Measurements from ENCODE around the gene PLEKHO1. TPM values are rescaled to one million over a fixed set of nuclear protein-coding genes. Genes with fewer than 3 reads are reported as not detected.
A peak's percentile ranks its signal among the peaks of the same experiment; 100 is the strongest.
"Not testable (repeated sequence)": the region's sequence is repeated elsewhere in the genome, so short reads cannot be mapped to it uniquely, and the experiment has no call there.

Gene PLEKHO1
- polyA plus RNA-seq, 1 donor from 2014 or later = 213 TPM

GRCh38 chr1:150185481-150185880, 35.8 kb downstream of the PLEKHO1 start:
- no peaks in the 10 kb centered on the region for H3K79me2 ChIP-seq (replicated peaks; ENCODE audit: insufficient read depth, low read length)
- H3F3A ChIP-seq (ENCODE audit: insufficient read depth, low read length, poor library complexity, severe bottlenecking) = no peaks in the 10 kb centered on the region
- H3K36me3 ChIP-seq (ENCODE audit: insufficient read depth, low read length) = no peaks in the 10 kb centered on the region
- H3K9ac ChIP-seq (ENCODE audit: low read length) = no peak overlapping the region
- TF ChIP-seq MXI1 (conservative IDR thresholded peaks at IDR 0.05; ENCODE audit: poor library complexity, severe bottlenecking) (no peak), SMC3 (conservative IDR thresholded peaks at IDR 0.05; ENCODE audit: poor library complexity) (no peak), REST (IDR thresholded peaks at IDR 0.05; ENCODE audit: borderline replicate concordance) (no peak), EP300 (conservative IDR thresholded peaks at IDR 0.05; ENCODE audit: poor library complexity, severe bottlenecking) (no peak), EZH2 (IDR thresholded peaks at IDR 0.05; ENCODE audit: borderline replicate concordance, insufficient read depth, low read length, poor library complexity, severe bottlenecking) (no peak), CTCF (IDR thresholded peaks at IDR 0.05; ENCODE audit: poor library complexity, severe bottlenecking) (no peak), POLR2AphosphoS5 (IDR thresholded peaks at IDR 0.05) (no peak)
- H3K4me3 ChIP-seq (ENCODE audit: low read length) = no peak overlapping the region
- no peak overlapping the region for H3K4me2 ChIP-seq (ENCODE audit: low read length)
- H3K9me3 ChIP-seq (ENCODE audit: low read length) = no peaks in the 10 kb centered on the region
- no peaks in the 10 kb centered on the region for H4K20me1 ChIP-seq (ENCODE audit: insufficient read depth)
- no peak overlapping the region for H3K27ac ChIP-seq (ENCODE audit: low read length)
- no peaks in the 10 kb centered on the region for H3K9me2 ChIP-seq (ENCODE audit: insufficient read depth, low read length)
- H3K27me3 ChIP-seq (ENCODE audit: insufficient read depth, low read depth, low read length) = no peaks in the 10 kb centered on the region
- no peak overlapping the region for H2AFZ ChIP-seq (ENCODE audit: low read depth, low read length)

- not testable (repeated sequence) for H3K79me2 ChIP-seq (replicated peaks; ENCODE audit: insufficient read depth, low read length); H3K36me3 ChIP-seq (ENCODE audit: insufficient read depth, low read length); H4K20me1 ChIP-seq (ENCODE audit: insufficient read depth); H3K27ac ChIP-seq (ENCODE audit: low read length); H3K4me2 ChIP-seq (ENCODE audit: low read length); H3K9me3 ChIP-seq (ENCODE audit: low read length); H3K27me3 ChIP-seq (ENCODE audit: insufficient read depth, low read depth, low read length); H3K4me3 ChIP-seq (ENCODE audit: low read length); H3F3A ChIP-seq (ENCODE audit: insufficient read depth, low read length, poor library complexity, severe bottlenecking); H2AFZ ChIP-seq (ENCODE audit: low read depth, low read length); H3K9ac ChIP-seq (ENCODE audit: low read length); H3K9me2 ChIP-seq (ENCODE audit: insufficient read depth, low read length)
These were observed 36.7 kb downstream of the PLEKHO1 start for GRCh38 chr1:150186438-150186788.

- no peak overlapping the region for H2AFZ ChIP-seq (ENCODE audit: low read depth, low read length)
- no peak overlapping the region for H3K4me2 ChIP-seq (ENCODE audit: low read length)
- no peaks in the 10 kb centered on the region for H3K9me3 ChIP-seq (ENCODE audit: low read length)
- no peaks in the 10 kb centered on the region for H4K20me1 ChIP-seq (ENCODE audit: insufficient read depth)
- no peaks in the 10 kb centered on the region for H3K9me2 ChIP-seq (ENCODE audit: insufficient read depth, low read length)
- H3K4me3 ChIP-seq (ENCODE audit: low read length) = no peak overlapping the region
- H3K9ac ChIP-seq (ENCODE audit: low read length) = no peak overlapping the region
- H3K36me3 ChIP-seq (ENCODE audit: insufficient read depth, low read length) = no peaks in the 10 kb centered on the region
- no peaks in the 10 kb centered on the region for H3F3A ChIP-seq (ENCODE audit: insufficient read depth, low read length, poor library complexity, severe bottlenecking)
- TF ChIP-seq SMC3 (conservative IDR thresholded peaks at IDR 0.05; ENCODE audit: poor library complexity) = peak; percentile 85
- no peak for TF ChIP-seq POLR2AphosphoS5 (IDR thresholded peaks at IDR 0.05)
- no peak for TF ChIP-seq EP300 (conservative IDR thresholded peaks at IDR 0.05; ENCODE audit: poor library complexity, severe bottlenecking)
- peak; percentile 79 for TF ChIP-seq CTCF (IDR thresholded peaks at IDR 0.05; ENCODE audit: poor library complexity, severe bottlenecking)
- no peak for TF ChIP-seq REST (IDR thresholded peaks at IDR 0.05; ENCODE audit: borderline replicate concordance)
- TF ChIP-seq MXI1 (conservative IDR thresholded peaks at IDR 0.05; ENCODE audit: poor library complexity, severe bottlenecking) = no peak
- TF ChIP-seq RAD21 (conservative IDR thresholded peaks at IDR 0.05) = peak; percentile 86
- no peak for TF ChIP-seq EZH2 (IDR thresholded peaks at IDR 0.05; ENCODE audit: borderline replicate concordance, insufficient read depth, low read length, poor library complexity, severe bottlenecking)
- no peak for TF ChIP-seq TAF1 (IDR thresholded peaks at IDR 0.05; ENCODE audit: low read depth)
- no peak overlapping the region for H3K27ac ChIP-seq (ENCODE audit: low read length)
- no peaks in the 10 kb centered on the region for H3K79me2 ChIP-seq (replicated peaks; ENCODE audit: insufficient read depth, low read length)
- H3K27me3 ChIP-seq (ENCODE audit: insufficient read depth, low read depth, low read length) = no peaks in the 10 kb centered on the region
These were observed 37.3 kb downstream of the PLEKHO1 start for GRCh38 chr1:150186789-150187559.
